GM19351 (cell line): ENCODE measurements around the gene H6PD.

Experiments used
- ATAC-seq: cut with Tn5 transposase; IDR thresholded peaks from one replicate; pipeline ENCODE4 v1.9.1; 2021; ENCODE audit warnings: mild to moderate bottlenecking, moderate library complexity; ENCODE audit not compliant: unreplicated experiment

The H6PD gene

DNA sequence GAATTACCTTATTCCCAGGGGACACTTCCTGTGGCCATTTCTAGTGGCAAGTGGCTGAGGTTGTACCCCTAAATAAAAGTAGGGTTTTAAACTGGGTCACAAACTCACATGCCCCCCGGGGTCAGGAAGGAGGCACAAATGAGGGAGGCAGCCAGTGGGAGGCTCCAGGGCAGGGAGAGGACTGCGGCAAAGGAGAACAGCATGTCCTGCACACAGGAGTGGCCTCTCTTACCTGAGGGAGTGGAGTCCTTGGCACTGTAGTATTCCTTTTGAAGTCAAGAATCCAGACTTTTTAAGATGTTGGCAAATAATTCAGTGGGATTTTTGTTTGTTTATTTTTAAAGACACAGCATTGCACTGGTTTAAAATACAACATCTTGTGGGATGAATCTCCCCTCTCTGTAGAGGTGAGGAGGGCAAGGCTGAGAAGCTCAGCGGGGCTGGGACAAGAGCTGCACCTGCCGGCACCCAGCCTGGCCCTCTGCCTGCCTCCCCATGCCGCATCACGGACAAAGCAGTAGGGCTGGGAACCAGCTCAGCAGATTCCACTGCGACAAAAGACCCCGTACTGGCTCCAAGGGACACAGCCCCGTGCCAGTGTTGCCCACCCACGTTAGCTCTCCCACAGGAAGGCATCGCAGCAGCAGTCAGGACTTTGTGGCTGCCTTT lies 80.3 kb downstream of the H6PD start:
- ATAC-seq = no peak

DNA sequence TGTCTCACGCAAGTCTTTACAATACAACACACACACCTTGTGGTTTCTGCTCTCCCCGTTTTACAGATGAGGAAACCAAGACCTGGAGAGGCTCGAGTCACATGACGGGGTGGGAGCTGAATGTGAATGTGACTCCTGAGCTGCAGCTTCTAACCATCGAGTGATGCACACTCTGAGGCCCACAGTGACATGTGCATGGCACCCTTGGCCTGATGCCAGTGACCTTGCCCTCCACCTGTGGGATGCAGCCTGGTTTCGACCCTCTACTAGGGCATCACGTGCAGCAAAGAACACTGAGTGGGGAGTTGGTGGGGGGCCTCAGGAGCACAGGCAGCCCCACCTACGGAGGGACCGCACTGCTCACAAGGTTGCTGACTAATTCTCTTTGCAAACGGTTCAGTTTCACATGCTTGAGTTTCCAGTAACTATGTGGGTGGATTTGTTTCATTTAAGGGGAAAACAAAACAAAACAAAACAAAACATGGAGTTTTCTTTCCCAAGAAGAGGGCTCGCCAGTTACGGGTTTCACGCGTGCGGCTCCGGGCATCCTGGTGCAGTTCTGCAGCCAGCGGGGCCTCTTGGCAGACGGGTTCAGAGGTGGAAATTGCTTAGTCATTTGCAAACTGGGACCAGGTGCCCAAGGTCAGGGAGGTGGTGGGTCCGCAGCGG lies 81.0 kb downstream of the H6PD start:
- ATAC-seq = no peak

DNA sequence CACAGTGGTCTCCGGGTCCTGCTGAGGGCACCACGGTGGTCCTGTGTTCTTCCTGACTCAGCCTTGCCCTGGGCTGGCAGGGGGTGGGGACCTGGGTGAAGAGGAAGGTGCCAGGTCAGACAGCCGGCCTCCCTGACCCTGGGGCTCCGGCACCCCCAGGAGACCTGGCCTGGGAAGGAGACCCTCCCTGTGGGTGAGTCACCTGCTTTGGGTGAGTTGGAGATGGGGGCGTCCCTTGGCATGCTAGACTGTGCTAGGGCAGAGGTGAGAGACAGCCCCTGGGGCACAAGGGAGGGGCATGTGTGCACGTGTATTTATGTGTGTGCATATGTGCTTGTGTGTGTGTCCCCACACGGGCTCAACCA lies 81.5 kb downstream of the H6PD start:
- no peak for ATAC-seq

DNA sequence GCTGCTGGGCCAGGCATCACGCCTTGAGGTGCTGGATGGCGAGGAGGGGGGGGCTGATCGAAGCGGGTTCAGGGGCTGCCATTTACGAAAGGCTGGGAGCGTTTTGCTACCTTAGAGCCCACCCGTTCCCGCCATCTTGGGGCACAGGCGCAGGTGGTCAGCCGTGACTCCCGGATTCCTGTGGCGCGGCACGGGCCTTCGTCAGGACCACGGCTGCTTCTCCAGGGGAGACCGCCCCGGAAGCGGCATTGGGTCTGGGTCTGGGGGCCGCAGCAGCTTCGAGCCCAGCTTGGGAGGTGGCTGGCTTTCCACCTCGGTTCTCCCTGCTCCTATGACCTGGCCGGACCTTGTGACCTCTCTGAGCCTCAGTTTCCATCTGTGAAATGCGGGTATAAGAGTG lies 81.9 kb downstream of the H6PD start:
- ATAC-seq = no peak

DNA sequence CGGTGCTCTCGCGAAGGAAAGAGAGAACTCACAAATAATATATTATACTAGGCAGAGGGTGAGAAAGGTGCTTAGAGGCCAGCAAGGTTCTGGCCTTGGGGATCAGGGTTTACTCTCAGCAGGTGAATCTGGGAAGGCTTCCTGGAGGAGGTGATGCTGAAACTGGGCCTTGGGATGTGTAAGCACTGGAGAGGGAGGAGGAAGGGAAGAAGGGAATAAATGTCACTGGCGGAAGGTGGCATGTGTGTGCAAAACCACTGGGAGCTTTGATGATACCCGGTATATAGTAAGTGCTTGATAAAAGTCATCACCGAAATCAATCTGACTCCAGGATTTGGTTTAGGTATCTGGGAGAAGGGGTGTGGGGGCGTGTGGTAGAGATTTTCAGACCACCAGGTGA lies 82.5 kb downstream of the H6PD start:
- no peak for ATAC-seq

DNA sequence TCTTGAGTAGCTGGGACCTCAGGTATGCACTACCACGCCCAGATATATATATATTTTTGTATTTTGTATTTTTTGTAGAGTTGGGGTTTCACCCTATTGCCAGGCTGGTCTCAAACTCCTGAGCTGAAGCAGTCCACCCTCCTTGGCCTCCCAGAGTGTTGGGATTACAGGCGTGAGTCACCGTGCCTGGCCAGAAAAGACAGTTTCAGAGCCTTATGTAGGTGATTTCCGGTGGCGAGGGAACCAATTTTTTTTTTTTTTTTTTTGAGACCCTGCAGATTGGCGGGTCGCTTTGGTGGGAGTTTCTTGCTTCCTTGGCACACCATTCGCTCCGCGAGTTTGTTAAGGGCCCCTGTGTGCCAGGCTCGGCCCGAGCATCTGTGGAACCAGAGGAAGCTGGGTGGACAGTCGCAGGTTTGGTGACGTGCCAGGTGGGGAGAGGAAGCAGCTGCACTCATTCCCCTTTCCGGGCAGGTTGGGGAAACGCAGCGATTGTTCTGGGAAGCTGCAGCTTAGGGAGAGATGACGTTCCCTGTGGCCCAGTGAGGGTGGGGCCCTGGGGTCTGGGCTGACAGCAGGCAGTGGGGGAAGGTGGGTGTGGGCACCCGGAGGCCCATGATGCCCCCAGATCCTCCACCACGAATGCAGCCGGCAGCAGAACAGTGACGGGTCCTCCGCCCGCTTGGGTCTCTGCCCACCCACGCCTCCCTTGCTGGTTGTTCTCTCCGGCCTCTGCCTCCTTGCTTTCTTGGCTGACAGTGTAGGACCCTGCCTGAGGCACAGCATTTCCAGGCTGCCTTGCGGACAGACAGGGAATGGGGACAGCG lies 83.2 kb downstream of the H6PD start:
- ATAC-seq = no peak

DNA sequence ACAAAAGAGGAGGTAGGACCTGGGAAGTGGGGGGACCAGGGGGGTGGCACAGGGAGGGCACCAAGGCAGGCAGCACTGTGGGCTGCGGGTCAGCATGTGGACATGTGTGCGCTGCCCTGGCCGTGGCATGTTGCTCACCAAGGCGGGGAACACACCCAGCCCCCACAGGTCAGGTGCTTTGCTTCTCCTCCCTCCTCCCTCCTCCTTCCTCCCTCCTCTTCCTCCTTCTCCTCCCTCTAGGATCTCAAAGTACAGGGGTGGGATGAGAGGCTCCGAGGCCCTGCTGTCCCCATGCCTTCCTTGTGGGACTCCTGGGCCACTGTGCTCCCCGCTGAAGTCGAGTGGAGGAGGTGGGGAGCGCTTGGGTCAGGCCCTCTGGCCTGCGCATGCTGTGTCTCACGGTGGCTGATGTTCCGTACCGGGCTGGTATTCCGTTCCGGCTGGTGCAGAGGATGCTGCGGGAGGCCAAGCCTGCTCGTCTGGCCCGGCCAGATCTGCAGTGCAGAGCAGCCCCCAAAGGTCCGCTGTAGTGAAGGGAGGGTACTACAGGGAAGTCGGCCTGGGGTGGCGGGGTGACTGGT lies 84.7 kb downstream of the H6PD start:
- no peak for ATAC-seq

DNA sequence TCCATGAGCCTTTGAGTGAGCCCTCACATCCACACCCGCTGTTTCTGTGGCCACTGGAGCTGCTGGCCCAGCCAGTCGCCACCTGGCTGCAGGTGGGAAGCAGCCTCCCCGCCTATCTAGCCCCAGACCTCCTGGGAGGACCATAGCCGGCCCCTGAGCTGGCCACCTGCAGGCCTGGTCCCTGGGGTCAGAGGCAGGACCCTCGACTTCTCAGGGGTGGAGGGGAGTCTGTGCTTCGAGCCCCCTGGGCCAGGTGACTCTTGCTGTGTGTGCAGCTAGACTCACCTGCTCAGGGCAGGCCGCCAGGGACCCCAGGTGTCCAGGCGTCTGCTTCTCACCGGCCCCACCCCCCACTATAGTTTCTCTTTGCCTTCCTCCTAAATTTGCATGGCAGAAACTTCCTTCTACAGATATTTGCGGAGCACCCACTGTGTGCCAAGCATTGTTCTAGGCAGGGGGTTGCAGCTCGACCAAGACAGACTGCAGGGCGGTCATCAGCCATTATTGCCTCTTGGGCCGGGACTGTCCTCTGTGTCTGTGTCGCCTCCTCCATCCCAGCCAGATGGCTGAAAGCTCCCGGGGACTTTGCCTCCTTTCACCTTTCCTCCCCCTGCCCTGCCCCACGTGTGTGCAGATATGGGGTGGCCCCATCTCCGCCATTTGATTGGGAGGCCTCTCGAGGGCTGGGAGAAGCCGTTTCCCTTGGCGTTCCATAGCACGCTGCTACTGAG lies 85.4 kb downstream of the H6PD start:
- ATAC-seq = no peak
